GM18858 (cell line): ENCODE data around the gene EXOC3.
A peak's percentile ranks its signal among the peaks of the same experiment; 100 is the strongest.

Experiments used
- ATAC-seq: cut with Tn5 transposase; IDR thresholded peaks from one replicate; pipeline ENCODE4 v1.9.1; 2021; ENCODE audit not compliant: unreplicated experiment

The EXOC3 gene

DNA sequence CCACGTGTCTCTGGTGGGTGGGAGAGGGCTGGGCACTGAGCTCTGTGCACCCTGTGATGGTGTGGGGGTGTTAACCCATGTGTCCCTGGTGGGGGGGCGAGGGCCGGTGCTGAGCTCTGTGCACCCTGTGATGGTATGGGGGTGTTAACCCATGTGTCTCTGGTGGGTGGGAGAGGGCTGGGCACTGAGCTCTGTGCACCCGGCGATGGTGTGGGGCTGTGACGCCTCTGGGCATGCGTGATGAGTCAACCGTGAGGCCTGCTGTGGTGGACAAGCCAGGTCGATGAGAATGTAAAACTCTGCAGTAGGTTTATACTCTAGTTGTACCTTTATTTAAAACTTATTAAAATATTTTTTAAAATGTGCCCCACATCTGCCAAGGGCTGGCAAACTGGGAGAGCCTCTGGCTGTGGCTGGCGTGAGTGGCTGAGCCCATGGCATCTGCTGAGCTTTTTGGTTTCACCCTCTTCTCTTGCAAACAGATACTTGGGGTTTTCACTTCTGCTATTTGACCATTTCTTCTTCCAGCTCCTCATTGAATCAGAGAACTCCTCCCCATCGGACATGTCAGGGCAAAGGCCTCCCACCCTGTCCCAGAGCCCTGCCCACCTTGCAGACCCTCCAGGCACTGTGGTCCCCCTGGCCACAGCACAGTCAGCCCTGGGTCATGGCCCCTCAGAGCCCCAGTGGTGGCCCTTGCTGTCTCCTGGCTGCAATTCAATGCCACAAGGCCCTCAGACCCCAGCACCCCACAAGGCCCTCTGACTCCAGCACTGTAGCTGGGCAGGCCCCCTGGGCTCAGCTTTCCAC, 18.5 kb upstream of the EXOC3 start:
- peak; percentile 90 for ATAC-seq

DNA sequence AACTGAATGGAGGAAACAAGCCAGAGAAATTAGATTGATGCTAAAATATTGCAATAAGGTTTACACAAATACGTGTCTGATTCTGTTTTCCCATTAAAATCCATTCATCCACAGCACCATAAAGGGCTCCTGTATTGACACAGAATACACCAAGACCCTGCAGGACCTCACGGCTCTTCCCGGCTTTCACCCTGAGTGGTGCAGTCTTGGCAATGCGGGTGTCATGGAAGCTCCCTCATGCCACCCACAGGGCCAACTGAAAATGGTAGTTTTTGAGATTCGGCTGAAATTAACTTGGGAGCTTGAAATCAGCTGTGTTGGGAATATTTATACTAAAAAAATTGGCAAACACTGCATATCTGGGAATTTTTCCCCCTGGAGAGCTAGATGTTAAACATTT, 17.3 kb upstream of the EXOC3 start:
- ATAC-seq = no peak

DNA sequence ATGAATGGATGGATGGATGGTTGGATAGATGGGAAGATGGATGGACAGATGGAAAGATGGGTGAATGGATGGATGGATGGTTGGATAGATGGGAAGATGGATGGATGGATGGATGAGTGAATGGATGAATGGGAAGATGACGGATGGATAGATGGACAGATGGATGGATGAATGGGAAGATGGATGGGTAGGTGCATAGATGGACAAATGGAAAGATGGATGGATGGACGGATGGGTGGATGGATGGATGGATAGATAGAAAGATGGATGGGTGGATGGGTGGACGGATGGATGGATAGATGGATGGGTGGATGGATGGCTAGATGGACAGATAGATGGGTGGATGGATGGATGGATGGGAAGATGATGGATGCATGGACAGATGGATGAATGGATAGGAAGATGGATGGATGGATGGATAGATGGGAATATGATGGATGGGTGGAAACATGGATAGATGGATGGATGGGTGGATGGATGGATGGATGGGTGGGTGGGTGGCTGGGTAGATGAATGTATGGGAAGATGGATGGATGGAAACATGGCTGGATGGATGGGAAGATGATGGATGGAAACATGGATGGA, 16.5 kb upstream of the EXOC3 start:
- ATAC-seq = no peak

DNA sequence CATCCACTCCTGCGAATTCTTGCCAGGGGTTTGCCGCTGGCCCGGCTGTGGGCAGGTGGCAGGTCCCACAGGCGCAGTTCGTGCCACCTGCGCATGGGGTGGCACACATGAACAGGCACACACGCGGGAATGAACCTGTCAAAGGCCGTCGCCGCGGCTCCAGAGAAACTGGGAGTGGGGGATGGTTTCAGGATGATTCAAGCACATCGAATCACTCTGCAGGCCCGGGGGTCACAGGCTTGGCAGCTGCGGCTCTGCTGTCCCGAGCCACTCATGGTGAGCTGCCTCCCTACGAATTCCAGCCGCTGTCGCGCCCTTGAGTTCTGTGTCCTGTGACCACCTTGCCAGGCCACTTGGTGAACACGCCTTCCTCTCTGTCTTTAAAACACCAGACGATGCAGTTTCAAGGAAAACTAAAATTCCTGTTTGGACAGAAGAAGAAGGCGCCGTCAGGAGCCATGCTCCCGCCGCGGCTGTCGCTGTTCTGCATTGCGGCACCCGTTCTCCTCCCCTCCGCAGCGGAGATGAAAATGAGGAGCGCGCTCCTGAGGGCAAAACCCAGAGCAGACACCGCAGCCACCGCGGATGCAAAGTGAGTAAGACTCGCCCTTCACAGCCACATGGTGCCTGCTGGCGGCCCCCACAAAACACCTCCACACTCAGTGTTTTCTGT, 15.4 kb upstream of the EXOC3 start:
- ATAC-seq = no peak

DNA sequence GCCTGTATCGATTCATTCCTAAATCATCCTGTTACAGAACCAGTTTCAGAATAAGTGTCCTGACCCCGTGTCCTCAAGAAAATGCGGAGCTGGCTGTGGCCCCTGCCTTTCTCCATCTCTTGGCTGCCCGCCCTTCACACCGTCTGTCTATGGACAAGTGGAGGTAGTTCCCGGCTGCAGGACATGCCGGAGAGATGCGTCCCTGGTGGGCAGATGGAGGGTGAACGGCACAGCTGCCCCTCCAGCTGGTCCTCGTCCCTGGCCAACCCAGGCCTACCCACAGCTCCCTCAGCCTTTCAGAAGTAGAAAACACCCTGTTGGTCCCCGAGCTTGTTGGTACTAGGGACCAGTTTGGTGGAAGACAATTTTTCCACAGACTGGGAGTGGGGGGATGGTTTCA, 14.8 kb upstream of the EXOC3 start:
- ATAC-seq = no peak

DNA sequence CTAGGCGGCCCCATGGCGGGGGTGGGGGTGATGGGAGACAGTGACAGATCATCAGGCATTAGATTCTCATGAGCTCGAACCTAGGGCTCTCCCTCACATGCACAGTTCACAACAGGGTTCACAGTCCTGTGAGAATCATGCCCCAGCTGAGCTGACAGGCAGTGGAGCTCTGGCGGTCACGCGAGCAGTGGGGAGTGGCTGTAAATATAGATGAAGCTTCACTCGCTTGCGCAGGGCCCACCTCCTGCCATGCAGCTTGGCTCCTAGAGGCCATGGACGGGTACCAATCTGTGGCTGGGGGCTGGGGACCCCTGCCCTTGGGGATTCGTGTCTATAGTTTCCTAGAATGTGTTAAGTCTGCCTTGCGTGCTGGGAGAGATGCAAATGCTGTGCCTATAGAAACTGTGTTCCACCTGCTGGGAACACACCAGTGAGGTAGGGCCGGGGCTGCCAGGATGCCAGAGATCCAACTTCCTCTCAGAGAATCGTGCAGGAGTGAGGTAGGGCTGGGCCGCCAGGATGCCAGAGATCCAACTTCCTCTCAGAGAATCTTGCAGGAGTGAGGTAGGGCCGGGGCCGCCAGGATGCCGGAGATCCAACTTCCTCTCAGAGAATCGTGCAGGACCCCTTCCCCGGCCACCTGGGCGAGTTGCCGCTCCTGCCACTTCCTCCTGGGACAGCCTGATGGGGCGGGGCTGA, 14.1 kb upstream of the EXOC3 start:
- no peak for ATAC-seq

DNA sequence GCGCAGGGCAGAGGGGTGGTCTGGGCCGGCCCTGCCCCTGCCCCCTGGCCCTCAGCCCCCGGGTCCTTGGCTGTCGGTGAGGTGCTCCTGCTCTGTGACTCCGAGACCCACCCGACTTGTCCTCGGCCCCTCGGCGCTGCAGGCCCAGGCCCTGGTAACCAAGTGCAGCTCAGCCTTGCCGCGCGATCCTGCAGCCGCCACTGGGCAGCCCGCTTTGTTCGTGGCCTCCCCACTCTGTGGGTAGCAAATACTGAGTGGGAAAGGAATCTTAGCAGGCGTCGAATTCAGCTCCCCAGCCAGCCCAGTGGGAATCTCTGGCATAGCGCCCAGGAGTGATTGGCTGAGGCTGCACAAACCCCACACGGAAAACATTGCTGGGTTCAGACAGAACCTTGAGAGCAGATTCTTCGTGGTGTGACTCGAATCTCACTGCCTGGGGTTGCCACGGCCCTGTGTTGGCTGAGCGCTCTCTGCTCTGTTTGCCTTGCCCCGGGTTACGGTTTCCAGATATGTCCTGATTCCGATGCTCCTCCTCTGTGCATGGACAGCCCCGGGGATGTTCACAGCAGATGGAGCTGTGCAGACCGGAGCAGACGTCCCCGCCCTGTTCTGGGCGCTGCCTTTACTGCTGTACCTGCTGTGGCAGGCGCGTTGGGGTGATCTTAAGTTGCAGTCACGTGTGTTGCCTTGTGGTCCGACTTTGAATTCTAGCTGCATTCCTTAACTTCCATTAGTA, 13.4 kb upstream of the EXOC3 start:
- no peak for ATAC-seq

DNA sequence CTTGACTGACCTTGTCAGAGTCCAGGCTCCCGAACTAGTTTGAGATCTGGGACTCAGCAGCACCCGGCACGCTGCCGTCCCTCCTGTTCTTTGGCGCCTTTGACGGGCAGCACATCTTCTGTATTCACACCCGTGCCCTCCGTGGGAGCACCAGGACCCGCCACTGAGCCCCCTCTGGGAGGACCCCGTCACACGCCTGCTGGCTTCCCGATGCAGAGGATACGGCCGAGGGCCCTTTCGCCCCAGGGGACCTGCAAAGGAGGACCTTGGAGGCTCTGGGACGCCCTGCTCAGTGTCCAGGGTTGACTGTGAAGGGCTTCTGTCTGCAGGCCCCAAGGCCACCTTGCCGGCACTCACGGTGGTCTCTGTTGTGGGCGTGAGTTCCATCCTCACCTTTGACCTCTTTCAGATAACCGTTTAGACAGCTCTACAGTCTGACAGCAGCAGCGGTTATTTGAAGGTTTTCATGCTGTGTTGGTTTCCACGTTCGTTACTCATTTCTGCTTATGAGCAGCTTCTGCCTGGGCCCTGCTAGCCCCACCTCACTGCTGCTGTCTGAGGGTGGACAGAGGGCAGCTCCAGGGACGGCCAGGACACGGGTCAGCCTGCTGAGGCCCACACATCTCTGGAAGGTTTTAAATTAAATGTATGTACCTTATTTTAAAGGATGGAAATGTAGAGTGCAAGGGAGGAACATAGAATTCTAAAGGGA, 12.6 kb upstream of the EXOC3 start:
- ATAC-seq = no peak

DNA sequence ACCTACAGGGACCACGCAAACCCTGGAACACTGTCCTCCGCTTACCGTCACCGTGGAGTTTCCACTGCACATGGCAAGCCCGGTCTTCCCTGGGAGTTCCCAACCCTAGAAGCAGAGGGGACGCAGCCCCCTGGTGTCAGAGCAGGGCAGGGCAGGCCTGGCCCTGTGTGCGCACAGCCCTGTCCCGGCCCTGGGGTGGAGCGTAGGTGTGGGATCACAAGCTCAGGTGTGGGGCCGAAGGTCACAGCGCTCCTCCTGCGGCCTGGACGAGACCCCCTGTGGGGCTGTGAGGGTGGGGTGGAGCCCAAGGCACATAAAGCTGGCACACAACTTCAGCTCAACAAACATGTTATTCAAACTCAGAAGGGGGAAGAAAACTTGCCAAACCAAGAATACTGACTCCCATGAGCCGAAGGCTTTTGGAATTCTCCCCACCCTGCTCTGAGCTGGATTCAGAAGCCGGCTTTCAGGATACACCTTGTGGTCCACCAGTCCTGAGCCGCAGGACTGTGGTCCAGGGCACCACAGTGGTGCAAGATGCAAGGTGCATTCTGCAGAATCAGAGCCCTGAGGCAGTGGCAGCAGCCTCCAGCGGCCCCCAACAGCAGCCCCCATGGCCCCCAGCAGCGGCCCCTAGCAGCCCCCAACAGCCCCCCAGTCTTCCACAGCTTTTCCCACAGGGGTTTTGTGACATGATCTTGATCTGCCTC, 11.8 kb upstream of the EXOC3 start:
- no peak for ATAC-seq

DNA sequence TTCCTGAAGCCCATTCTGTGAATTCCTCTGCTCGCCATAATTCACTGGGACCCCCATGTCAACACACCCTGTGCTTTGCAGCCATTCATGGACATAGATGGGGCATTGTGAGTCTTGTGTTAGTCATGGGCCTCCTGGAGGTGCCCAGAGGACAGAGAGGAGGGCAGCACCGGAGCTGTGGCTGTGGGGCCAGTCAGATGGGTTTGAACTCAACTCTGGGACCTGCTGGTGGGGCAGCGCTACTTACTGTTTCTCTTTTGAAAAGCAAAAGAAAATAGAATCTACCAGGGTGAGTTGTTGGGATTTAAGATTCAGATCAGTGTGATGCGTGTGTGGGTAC, 11.3 kb upstream of the EXOC3 start:
- ATAC-seq = no peak

DNA sequence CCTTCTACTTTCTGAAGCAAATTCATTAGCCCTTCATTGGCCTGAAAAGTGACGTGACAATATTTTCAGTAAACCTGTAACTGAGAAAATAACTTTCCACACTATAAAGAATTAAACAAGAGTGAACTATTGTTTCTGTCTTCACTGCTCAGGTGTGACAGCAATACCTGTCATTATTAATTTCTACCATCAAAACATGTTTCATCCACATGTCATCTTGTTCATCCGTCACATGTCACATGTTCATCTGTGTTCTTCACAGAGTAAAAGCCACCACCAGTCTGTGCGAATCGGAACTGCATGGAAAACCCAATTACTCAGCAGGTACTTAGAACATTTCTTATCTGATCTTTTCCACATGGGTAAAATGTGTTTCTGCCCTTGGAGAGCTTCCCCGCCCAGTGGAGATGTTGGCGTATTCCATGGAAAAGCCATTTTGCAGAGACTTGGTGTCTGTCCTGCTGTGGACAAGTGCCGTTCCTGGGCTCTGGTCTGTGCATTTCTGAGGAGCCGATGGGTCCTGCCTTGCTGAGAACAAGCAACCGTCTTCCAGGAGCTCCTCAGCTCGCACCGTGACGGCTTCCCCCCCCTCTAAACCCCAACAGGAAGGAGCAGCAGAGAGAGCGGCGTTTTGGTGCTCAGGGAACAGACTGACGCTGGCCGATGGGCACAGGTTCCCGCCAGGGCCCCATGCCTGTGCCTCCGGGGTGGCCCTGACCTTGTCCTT, 10.6 kb upstream of the EXOC3 start:
- no peak for ATAC-seq

DNA sequence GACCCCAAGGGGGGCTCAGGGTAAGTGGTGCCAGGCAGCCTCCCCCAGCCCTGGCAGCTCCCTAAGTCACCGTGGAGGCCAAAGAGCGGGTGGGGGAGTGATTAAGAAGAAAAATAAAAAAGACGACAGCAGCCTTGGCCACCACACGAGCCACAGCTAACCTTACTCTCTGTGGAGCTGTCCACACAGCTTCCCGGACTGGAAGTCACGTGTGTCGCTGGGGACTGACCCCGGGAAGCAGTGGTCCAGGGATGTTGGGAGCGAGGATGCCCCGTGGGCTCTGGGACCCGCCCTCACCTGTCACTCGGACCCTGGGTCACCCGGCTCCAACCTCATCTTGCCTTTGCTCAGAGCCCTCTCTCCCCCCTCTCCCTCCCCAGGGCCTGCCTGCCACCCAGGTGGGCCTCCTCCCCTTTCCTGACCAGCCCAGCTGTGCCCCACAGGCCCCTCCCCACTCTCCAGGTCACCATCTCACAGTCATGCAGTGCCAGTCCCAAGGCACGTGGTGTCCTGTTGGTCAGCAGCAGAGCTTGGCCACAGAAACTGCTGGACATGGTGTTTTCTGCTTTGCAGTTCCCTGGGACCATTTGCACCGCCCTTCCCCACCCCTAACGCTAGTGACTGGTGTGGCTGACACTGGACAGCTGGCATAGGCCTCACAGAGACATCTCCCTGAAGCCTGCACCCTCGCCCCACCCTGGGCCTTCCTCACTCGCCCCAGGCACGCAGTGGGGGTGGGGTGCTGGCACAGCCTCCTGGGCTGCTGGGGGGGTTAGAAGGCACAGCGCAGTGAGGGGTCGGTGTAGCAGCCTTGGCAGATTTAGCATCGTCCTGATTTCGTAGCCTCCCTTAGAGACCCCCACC, 9.8 kb upstream of the EXOC3 start:
- ATAC-seq = no peak

DNA sequence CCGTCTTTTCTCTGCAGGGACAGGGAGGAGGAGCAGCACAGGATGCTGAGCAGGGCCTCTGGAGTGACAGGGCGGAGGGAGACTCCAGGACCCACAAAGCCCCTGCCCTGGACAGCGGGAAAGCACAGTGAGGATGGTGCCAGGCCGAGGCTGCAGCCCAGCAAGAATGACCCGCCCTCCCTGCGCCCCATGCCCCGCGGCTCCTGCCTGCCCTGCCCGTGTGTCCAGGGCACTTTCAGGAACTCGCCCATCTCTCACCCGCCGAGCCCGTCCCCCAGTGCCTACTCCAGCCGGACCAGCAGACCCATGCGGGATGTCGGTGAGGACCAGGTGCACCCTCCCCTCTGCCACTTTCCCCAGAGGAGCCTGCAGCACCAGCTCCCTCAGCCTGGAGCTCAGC, 9.1 kb upstream of the EXOC3 start:
- no peak for ATAC-seq

DNA sequence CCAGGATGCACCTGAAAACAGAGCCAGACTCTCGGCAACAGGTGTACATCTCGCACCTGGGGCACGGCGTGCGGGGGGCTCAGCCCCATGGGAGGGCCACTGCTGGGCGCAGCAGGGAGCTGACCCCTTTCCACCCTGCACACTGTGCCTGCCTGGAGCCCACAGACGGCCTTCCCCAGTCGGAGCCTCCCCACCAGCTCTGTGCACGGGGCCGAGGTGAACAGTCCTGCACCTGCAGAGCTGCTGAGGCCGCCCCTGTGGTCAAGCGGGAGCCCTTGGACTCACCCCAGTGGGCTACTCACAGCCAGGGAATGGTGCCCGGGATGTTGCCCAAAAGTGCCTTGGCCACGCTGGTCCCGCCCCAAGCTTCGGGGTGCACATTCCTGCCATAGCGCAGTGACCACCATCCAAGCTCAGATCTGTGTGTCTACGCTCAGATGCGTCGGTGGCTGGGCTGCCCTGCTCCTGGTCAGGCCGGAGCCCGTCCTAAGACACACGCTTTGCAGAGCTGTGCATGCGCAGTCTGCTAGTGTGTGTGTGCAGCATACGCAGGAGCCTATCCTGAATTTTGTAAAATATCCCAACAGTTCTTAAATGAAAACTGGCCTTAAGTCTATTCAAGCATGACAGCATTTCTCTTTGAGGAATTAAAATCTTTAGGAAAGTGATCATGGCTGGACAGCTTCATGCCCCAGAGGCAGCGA, 8.4 kb upstream of the EXOC3 start:
- ATAC-seq = no peak

DNA sequence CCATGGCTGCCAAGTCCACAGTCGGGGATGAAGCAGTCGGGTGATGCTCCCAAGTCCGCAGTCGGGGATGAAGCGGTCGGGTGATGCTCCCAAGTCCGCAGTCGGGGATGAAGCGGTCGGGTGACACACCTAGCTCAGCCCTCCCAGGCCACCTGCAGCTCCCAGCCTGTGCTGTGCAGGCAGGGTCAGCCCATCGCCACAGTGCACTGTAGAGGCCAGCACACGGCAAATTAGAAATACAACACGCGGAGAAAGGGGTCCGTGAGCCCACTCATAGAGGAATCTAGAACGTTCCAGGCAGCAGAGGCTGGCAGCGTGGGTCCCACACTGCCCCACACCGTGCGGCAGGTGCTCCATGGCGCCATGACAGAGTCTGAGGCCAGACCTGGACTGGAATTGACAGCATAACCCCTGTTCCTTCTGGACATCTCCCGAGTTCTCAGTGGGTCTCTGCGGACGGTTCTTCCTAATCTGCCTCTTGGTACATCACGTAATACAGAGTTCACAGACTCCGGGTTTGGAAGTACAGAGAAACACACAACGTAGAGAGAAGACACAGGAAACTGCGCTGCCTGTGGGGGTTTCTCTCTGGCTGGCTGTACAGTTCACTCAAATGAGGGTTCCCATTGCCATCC, 7.7 kb upstream of the EXOC3 start:
- no peak for ATAC-seq

DNA sequence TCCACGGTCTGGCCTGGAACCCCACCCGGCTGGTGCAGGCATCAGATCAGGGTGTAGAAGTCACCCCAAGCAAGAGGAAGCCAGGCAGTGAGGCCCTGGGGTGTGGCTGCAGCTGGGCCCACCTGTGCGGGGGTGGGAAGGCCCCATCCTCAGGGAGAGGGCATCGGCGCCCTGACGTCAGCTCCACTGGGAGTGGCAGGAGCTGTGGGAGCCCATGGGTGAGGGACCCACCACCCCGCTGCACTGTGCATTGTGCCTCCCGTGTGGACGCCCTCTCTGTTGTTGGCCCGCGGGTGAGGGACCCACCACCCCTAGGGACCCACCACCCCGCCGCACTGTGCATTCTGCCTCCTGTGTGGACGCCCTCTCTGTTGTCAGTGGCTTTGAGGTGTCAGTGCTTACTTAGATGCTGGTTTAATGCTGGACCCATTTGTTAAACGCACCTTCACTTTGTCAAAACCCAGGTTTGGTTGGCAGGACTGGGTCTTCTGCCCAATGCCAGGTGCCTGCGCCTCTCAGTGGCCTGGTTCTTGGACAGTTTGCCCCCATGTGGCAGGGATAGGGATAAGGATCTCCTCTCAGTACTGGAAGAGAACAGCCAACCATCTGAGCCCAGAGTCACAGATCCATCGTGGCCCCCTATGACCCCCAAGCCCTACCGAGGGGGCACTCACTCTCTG, 6.9 kb upstream of the EXOC3 start:
- no peak for ATAC-seq

DNA sequence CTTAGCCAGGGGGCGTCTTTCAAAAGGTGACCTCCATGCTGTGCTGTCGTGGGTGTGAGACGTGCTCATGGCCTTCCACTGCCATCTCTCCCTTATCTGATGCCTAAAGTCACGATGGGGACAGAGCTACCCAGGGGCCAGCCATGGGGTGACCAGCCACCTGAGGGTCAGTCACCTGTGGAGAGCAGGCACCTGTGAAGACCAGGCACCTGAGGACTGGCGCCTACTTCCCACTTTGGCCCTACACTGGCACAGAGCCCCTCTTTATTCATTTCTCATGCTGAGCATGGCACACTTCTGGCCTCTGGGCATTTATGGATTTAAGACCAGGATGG, 6.4 kb upstream of the EXOC3 start:
- ATAC-seq = no peak
